Adrenal gland (tissue), 12 donors: Measurements from ENCODE around the gene HIRA. TPM values are rescaled to one million over a fixed set of nuclear protein-coding genes. Genes with fewer than 3 reads are reported as not detected.

Experiments
- DNase-seq, 7 donors: peaks; one replicate each; pipeline ENCODE4 v3.0.0-alpha.2; 2019 to 2020
- H3K27ac ChIP-seq, 5 donors: fragments of 200-600 bp; sonication (generic) in 4 of 5; 1 replicate in 3 of 5; 2 replicates in 2 of 5; pipeline versions ENCODE4 v1.5.1 to v1.8.0; 2016 to 2020; ENCODE audit warnings: mild to moderate bottlenecking in 1 of 5
- H3K27me3 ChIP-seq: fragments of 200-600 bp; 2 replicates; pipeline ENCODE4 v1.8.0; 2021
- H3K36me3 ChIP-seq, 2 donors: fragments of 200-600 bp; replicated peaks in 1 of 2; 1 replicate in 1 of 2; 2 replicates in 1 of 2; pipeline versions ENCODE4 v1.5.1 to v1.8.0; 2018 to 2022
- H3K4me1 ChIP-seq, 2 donors: fragments of 200-600 bp; replicated peaks in 1 of 2; 1 replicate in 1 of 2; 2 replicates in 1 of 2; pipeline versions ENCODE4 v1.5.1 to v1.8.0; 2018 to 2021
- H3K4me3 ChIP-seq, 4 donors: fragments of 200-600 bp; sonication (generic) in 3 of 4; one replicate each; pipeline ENCODE4 v1.5.1; 2016 to 2018
- H3K9me3 ChIP-seq, 3 donors: fragments of 200-600 bp; sonication (generic) in 1 of 3; replicated peaks in 1 of 3; 1 replicate in 2 of 3; 2 replicates in 1 of 3; pipeline versions ENCODE4 v1.5.1 to v1.8.0; 2016 to 2021
- POLR2A ChIP-seq, 2 donors: fragments of 450-650 bp; IDR thresholded peaks; one replicate each; pipeline ENCODE4 v1.6.1; 2017; ENCODE audit warnings: antibody characterized with exemption in 2 of 2, mild to moderate bottlenecking in 2 of 2, moderate library complexity in 1 of 2
- WGBS, 4 donors: extraction: QIAGEN DNeasy Blood & Tissue Kit in 2 of 4; methylation state at CpG; one replicate each; pipeline versions ENCODE4 v1.1.5 to v1.1.7; 2013 to 2017; 5-methylcytosine and 5-hydroxymethylcytosine counted together
- intact Hi-C, 2 donors: fragments of 100-400 bp; cut with DNase I; formaldehyde crosslinking; loops; one replicate each; pipeline versions ENCODE4 v1.14.1 to v1.15.0; 2022 to 2023
- polyA plus RNA-seq, 3 donors: library from polyadenylated mRNA; stranded (reverse); fragments of 200-250 nt in 2 of 3; fragments of 350-450 nt in 1 of 3; fragmentation: Illumina TruSeq in 1 of 3; extraction: RNeasy Lipid Tissue Mini Kit (QIAGEN cat#74804) in 1 of 3; gene quantifications; one replicate each; pipeline ENCODE4 v1.2.3, GENCODE V29; 2013 to 2014
- total RNA-seq, 9 donors: library from RNA; depleted of rRNA in 4 of 9; stranded (reverse); fragments of >200 nt in 4 of 9; fragments of 120-200 nt in 1 of 9; fragmentation: NEBNext Ultra II Directional in 1 of 9; extraction: Animal tissue kit (Norgen Biotek cat#: 25700) in 1 of 9; gene quantifications; one replicate each; pipeline versions ENCODE4 v1.1.0 to v1.2.4, GENCODE V29; 2013 to 2023
- TF ChIP-seq, protein P1 (sequence below), 6 experiments: fragments of 450-650 bp in 4 of 6; fragments of 200-600 bp in 2 of 6; sonication (generic) in 1 of 6; IDR thresholded peaks; 1 replicate in 5 of 6; 2 replicates in 1 of 6; pipeline versions ENCODE4 v1.5.1 to v1.8.0; 2016 to 2021; ENCODE audit warnings: antibody characterized with exemption in 6 of 6, mild to moderate bottlenecking in 2 of 6, moderate library complexity in 1 of 6
- donor health status: healthy with polysubstance abuse.
- donor health status: Bipolar disorder and iron deficiency.
- donor health status: DM: yes; HTN: yes; CAD: no.
- donor health status: DM: no; HTN: no; CAD: no.
- donor health status: DM: no; HTN: no; CAD: no.
- donor health status: DM: yes; HTN: yes; CAD: no.

HIRA gene
- total and polyA plus RNA-seq, 12 donors: 8.4 to 47.8 (median 20.8) TPM

DNA sequence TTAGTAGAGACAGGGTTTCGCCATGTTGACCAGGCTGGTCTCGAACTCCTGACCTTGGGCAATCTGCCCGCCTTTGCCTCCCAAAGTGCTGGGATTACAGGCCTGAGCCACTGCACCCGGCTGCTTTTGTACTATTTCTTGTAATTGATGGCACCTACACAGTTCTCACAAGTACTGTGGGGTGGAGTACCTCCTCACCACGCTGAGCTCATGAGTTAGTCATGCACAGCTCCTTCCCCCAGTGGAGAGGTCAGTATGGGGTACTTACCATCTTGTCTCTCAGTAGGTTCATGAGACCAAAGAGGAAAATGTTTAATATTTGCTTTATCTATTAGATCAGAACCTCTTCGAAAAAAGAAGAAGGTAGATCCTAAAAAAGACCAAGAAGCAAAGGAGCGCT is 2.9 kb upstream of the HIRA start:
- no peaks in the 10 kb centered on the region for H3K27me3 ChIP-seq
- 85 to 97% (median 94%) methylated on average over 7 of the region's 7 CpGs for WGBS, 4 donors
- TF ChIP-seq POLR2A (IDR thresholded peaks at IDR 0.05): no peak
- TF ChIP-seq, protein P1, sequence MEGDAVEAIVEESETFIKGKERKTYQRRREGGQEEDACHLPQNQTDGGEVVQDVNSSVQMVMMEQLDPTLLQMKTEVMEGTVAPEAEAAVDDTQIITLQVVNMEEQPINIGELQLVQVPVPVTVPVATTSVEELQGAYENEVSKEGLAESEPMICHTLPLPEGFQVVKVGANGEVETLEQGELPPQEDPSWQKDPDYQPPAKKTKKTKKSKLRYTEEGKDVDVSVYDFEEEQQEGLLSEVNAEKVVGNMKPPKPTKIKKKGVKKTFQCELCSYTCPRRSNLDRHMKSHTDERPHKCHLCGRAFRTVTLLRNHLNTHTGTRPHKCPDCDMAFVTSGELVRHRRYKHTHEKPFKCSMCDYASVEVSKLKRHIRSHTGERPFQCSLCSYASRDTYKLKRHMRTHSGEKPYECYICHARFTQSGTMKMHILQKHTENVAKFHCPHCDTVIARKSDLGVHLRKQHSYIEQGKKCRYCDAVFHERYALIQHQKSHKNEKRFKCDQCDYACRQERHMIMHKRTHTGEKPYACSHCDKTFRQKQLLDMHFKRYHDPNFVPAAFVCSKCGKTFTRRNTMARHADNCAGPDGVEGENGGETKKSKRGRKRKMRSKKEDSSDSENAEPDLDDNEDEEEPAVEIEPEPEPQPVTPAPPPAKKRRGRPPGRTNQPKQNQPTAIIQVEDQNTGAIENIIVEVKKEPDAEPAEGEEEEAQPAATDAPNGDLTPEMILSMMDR (IDR thresholded peaks at IDR 0.05): no peak
- peaks cover 0 to 26% of the 10 kb centered on the region in 2 donors for H3K36me3 ChIP-seq
- H3K27ac ChIP-seq: no peak overlapping the region
- no peak for DNase-seq
- H3K9me3 ChIP-seq: no peaks in the 10 kb centered on the region
- H3K4me1 ChIP-seq: peaks cover 21 to 29% of the 10 kb centered on the region in 2 donors
- H3K4me3 ChIP-seq: no peak overlapping the region
- intact Hi-C loops: no loop called here

DNA sequence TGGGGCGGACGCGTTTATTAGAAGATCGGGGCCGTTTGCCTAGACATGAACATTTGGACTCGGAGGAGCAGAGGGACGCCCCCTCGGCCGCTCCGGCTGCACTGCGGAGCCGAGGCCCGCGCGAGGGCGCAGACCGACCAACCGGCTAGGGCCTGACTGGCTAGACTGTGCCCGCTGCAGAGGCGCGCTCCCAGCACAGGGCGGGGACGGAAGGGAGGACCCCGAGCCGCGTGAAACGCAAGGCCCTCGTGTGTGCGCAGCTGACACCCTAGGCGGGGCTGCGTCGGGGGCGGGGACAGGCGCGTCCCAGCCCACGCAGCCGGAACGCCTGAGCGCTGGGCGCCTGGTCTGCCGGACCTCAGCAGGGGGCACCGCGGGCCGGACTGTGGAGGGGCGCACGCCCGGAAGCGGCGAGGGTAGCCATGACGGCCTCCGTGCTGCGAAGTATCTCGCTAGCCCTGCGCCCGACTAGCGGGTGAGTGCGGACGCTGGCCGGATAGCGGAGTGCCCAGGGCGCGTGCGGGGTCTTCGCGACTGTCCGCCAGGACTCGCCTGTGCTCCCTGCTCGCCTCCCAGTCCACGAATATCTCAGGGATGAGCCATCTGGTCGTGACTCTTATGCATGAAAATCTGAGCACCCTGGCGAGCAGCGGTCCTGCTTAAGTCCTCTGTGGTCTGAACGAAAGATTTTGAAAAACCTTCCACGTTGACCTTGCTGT is 759 bp upstream of the HIRA start, which contains the start of gene MRPL40:
MRPL40 (plus strand) TSS at position 413 of the 719 bp plus-strand sequence; CDS start at position 423, 10 bp downstream.
- intact Hi-C loops: no loop called here
- TF ChIP-seq, protein P1 (IDR thresholded peaks at IDR 0.05): no peak
- peak; percentile 54 to 94 for TF ChIP-seq POLR2A (IDR thresholded peaks at IDR 0.05)

DNA sequence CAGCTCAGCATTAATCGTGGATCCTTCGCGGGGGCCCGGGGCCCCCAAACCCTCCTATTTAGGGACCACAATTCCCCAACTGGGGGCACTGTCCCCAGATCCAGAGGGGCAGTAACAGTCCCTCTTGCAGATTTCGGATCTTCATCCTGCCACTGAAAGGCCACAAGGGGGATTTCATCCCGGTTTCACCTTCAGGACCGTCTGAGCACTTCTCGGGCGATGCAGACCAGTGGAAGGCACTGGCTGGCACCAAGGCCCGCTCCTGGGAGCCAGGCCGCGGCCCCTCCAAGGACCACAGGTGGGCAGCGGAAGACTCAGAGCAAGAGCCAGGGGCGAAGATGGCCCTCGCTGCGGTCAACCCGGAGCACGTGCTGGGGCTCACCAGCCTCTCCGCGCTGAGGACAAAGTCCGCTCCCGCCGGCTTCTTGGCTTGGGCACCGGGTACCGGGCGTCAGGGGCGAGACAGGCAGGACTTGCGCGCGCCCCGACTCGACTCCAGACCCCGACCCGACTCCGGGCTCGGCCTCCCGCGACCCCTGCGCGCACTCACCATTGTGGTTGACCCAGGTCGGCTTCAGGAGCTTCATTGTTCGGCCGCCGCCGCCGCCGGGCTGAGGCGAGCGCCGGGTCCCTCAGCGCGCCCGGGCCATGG is 517 bp downstream of the HIRA start:
- Histone ChIP-seq H3K36me3 (peaks cover 0 to 16% of the 10 kb centered on the region in 2 donors), H3K27me3 (no peaks in the 10 kb centered on the region), H3K27ac (peak overlapping the region in 4 of 5 donors; percentile 48 to 98 (median 78)), H3K9me3 (no peaks in the 10 kb centered on the region), H3K4me3 (peak overlapping the region; percentile 8 to 81 (median 50)), H3K4me1 (peaks cover 26 to 37% of the 10 kb centered on the region in 2 donors)
- WGBS, 4 donors: 0% methylated on average over 6 to 53 of the region's 53 CpGs
- intact Hi-C loops: no loop called here
- TF ChIP-seq, protein P1 (IDR thresholded peaks at IDR 0.05): peak in 2 of 6 experiments; percentile 9 to 24
- no peak for TF ChIP-seq POLR2A (IDR thresholded peaks at IDR 0.05)
- DNase-seq: peak; percentile 38 to 64 (median 48)

More for the DNA sequence above, 759 bp upstream of the HIRA start, which contains the start of gene MRPL40:
- Histone ChIP-seq H3K27me3 (no peaks in the 10 kb centered on the region), H3K9me3 (no peaks in the 10 kb centered on the region), H3K4me3 (peak within 1 kb of the TSS; percentile 2 to 98 (median 68)), H3K36me3 (peaks cover 0 to 26% of the 10 kb centered on the region in 2 donors), H3K4me1 (peaks cover 23 to 30% of the 10 kb centered on the region in 2 donors), H3K27ac (peak within 1 kb of the TSS; percentile 87 to 98 (median 95))
- DNase-seq: peak; percentile 92 to 95 (median 95)
- WGBS, 4 donors: 0 to 1% (median 0%) methylated on average over 30 to 74 of the region's 74 CpGs
